Adrenal gland (tissue), 5 donors: ENCODE data around the gene RBM28.

Experiments
- POLR2A ChIP-seq, 2 donors: fragments of 450-650 bp; IDR thresholded peaks; one replicate each; pipeline ENCODE4 v1.6.1; 2017; ENCODE audit warnings: antibody characterized with exemption in 2 of 2, mild to moderate bottlenecking in 2 of 2, moderate library complexity in 1 of 2
- TF ChIP-seq, protein P1 (sequence below), 6 experiments: fragments of 450-650 bp in 4 of 6; fragments of 200-600 bp in 2 of 6; sonication (generic) in 1 of 6; IDR thresholded peaks; 1 replicate in 5 of 6; 2 replicates in 1 of 6; pipeline versions ENCODE4 v1.5.1 to v1.8.0; 2016 to 2021; ENCODE audit warnings: antibody characterized with exemption in 6 of 6, mild to moderate bottlenecking in 2 of 6, moderate library complexity in 1 of 6
- donor health status: DM: no; HTN: no; CAD: no.

DNA sequence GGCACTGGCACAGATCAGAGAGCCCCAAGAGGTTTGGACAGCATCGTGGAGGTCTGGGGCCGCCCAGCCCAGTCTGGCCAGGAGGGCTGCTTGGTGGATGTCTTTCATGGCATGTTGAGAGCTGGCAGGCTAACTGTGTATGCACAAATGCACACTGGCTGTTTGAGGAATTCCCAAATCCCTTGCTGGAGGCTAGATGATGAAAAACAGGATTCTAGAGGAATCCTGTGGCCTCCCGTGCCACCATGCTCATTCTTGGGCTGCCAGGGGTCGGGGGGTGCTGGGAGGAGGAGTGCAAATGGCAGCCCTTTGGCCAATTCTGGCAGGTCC is 76.1 kb downstream of the RBM28 start:
- TF ChIP-seq, protein P1, sequence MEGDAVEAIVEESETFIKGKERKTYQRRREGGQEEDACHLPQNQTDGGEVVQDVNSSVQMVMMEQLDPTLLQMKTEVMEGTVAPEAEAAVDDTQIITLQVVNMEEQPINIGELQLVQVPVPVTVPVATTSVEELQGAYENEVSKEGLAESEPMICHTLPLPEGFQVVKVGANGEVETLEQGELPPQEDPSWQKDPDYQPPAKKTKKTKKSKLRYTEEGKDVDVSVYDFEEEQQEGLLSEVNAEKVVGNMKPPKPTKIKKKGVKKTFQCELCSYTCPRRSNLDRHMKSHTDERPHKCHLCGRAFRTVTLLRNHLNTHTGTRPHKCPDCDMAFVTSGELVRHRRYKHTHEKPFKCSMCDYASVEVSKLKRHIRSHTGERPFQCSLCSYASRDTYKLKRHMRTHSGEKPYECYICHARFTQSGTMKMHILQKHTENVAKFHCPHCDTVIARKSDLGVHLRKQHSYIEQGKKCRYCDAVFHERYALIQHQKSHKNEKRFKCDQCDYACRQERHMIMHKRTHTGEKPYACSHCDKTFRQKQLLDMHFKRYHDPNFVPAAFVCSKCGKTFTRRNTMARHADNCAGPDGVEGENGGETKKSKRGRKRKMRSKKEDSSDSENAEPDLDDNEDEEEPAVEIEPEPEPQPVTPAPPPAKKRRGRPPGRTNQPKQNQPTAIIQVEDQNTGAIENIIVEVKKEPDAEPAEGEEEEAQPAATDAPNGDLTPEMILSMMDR (IDR thresholded peaks at IDR 0.05) = no peak
- no peak for TF ChIP-seq POLR2A (IDR thresholded peaks at IDR 0.05)
